COR-L47 (cell line): ENCODE measurements around the gene TBC1D5.
"Not testable (repeated sequence)": the region's sequence is repeated elsewhere in the genome, so short reads cannot be mapped to it uniquely, and the experiment has no call there.

Source experiments
- DNase-seq: peaks from one replicate; lab custom pipeline; 2025; lab: John Stamatoyannopoulos, UW

Gene TBC1D5

DNA sequence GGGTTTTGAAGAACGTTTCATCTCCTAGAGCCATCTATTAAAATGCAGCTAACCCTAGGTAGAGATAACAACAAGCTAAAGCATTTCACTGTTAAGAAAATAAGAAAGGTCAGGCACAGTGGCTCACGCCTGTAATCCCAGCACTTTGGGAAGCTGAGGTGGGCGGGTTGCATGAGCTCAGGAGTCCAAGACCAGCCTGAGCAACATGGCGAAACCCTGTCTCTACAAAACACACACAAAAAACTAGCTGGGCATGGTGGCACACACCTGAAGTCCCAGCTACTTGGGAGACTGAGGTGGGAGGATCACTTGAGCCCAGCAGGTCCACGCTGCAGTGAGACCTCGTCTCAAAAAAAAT lies 5.4 kb upstream of the TBC1D5 start:
- DNase-seq: no peak

GRCh38 chr3:17747174-17747889 lies 4.9 kb upstream of the TBC1D5 start:
- DNase-seq: no peak

DNA sequence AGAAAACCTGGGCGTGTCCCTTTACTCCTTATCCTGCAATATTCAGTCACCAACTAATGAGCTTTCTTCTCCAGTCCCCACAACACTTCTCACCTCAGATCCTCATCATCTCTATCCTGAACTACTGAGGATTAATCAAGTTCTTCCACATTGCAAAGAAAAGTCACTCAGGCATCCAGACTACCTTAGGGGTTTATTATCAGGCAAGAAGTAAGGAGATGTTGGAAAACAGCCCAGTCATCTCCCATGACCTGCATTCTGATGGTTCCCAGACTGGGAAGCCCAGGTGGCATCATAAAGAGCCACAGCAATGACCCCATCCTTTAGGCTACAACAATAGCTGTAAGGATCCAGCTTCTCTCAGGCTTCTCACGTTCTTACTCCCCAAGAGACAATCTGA lies 3.5 kb upstream of the TBC1D5 start:
- no peak for DNase-seq

- DNase-seq: no peak
Observed at GRCh38 chr3:17745301-17745700, 2.9 kb upstream of the TBC1D5 start.

DNA sequence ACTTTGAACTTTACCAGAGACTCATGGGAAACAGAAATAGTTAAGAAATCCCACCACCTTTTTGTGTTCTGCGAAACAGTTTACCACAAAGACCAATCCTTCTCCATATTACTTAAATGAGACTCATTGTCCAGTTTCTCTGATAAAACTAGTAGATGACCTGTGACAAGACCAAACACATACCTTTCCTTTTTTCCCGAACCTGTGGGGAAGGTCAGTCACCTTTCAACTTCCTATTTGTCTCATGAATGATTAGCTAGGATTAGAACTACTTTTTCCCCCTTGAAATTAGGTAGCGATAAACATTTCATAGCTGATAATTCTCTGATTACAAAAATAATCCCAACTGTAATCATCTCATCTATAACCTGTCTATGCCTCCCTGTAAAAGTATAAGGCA lies 2.3 kb upstream of the TBC1D5 start:
- DNase-seq: no peak

GRCh38 chr3:17743658-17743995 lies 1.2 kb upstream of the TBC1D5 start:
- DNase-seq: no peak

- no peak for DNase-seq
Observed at GRCh38 chr3:17742880-17743657, 638 bp upstream of the TBC1D5 start.

GRCh38 chr3:17741621-17742101 lies 770 bp downstream of the TBC1D5 start:
- no peak for DNase-seq

DNA sequence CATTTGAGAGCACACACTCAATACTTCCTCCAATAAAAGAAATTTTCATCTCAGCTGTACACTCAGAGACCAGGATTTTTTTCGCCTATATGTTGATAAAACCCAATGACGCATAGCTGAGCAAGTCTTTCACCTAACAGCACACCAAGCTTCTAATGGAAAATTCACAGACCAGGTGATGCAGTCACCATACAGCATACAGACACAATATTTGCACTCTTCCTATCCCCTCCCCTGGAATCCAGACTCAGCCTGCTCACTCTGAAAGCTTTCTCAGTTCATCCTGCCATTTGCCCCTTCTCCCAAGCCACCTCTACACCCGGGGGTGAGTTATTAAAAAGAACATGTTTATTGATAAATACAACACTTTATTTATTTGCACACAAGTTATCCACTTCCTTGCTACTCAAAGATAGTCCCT lies 1.7 kb downstream of the TBC1D5 start:
- no peak for DNase-seq

GRCh38 chr3:17738921-17739320 lies 3.5 kb downstream of the TBC1D5 start:
- no peak for DNase-seq

DNA sequence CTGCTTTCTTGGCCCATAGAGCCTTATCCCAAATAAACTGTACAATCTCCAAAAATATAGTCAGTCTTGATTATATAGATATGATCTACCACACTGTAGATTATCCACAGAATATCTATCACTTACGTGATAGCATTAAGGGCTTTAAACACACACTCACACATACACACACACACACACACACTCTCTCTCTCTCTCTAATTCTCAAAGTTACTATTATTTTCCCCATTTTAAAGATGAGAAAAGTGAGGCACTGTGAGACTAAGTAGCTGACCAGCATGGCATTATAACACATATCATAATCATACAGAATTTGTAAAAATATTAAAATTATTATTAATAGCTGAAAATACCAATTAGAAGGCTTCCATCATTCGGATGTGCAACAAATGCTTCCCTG lies 4.2 kb downstream of the TBC1D5 start:
- no peak for DNase-seq

DNA sequence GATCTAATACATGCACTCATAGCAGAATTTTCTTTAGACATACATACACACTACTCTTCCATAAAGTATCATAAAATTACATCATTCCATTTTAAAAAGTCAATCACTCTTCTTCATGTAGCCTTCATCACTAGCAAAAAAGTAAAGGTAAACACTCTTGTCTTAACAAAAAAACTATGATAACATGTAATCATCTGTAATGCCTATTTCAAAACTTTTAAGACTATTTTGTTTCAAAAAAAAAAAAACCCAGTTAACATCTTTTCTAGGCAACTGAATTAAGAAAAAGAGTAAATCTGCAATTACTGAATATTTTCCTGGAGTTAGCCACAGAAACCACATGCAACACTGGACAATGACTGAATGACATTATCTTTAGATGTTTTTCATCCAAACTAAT lies 4.8 kb downstream of the TBC1D5 start:
- DNase-seq: no peak

GRCh38 chr3:17735362-17735761 lies 7.1 kb downstream of the TBC1D5 start:
- DNase-seq: not testable (repeated sequence)

DNA sequence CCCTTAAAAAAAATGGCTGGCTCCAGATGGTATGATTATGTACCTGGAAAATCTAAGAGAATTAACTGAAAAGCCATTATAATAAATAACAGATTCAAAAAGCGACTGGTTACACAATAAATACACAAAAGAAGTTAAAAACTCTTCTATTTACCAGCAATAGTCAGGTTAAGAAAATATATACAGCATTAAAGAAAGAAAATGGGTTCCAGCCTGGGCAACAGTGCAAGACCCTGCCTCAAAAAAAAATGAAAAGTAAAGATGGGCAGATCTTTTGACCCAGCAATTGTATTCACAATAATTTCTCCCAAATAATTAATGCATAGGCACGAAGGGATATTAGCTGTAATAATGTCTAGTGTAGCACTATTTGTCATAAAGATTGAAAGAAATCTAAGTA lies 8.7 kb downstream of the TBC1D5 start:
- DNase-seq: no peak

- DNase-seq: no peak
Observed at GRCh38 chr3:17733215-17733614, 9.2 kb downstream of the TBC1D5 start.

DNA sequence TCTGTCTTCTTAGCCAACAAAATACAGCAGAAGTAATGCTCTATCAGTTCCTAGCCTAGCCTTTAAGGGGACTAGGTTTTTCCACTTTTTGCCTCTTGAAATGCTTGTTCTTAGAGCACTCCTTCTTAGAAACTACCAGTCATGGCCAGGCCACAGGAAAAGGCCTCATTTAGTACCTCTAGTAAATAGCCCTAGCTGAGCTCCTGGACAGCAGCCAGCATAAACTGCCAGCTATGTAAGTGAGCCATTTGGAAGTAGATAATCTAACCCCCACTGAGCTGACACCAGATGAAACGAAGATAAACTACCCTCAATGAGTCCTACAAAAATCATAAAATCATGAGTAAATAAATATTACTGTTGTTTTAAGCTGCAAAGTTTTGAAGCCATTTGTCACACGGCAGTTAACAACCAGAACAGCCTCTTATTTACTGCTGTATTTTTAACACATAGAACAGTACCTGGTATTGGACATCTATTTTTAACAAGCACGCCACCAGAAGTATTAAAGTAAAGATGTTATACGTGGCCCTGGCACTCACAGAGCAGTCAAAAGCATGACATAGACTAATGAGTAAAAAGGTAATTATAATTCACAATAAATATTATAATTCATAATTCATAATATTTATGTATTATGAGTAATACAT lies 12.0 kb downstream of the TBC1D5 start:
- DNase-seq: peak; percentile 73

DNA sequence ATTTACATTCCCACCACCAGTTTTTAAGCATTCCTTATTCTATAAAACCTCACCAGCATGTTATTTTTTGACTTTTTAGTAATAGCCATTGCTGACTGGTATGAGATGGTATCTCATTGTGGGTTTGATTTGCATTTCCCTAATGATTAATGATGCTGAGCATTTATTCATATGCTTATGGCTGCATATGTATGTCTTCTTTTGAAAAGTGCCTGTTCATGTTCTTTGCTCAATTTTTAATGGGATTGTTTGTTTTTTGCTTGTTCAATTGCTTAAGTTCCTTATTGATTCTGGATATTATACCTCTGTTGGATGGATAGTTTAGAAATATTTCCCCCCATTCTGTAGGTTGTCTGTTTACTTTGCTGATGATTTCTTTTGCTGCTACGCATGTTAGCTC lies 16.1 kb downstream of the TBC1D5 start:
- no peak for DNase-seq

- not testable (repeated sequence) for DNase-seq
Observed at GRCh38 chr3:17725844-17726243, 16.6 kb downstream of the TBC1D5 start.

DNA sequence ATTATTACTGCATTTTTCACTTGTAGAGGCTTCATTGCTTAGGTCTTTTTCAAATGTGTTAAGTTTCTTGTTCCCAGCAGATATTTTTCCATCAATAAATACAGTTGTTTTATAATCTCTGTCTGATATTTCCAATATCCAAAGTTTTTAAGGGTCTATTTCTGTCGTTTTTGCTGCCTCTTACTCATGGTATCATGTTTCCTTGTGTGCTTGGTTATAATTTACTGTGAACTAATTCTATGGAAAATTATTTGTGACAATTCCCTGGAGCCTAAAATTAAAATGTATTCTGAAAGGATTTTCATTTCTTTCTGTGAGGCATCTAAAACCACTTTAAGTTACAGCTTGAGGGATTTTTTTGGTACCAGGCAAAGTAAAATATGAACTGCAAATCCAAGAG lies 17.5 kb downstream of the TBC1D5 start:
- DNase-seq: no peak

GRCh38 chr3:17724122-17724521 lies 18.3 kb downstream of the TBC1D5 start:
- DNase-seq: no peak

DNA sequence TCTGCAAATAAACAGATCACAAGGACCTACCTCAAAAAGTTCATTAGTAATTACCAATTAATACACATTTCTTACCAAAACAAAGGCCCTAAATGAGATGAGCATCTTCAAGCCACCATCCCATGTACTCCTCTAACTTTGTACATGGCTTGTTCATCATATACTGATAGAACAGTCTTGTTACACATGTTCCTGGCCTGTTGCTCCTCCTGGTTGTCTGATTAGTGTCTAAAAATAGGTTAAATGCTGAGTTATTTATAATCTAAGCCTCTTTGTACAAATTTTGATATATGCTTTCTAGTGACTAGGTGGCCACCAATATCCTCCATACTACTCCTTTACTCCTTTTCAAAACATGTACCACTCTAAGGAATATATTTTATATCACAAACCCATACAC lies 25.0 kb downstream of the TBC1D5 start:
- no peak for DNase-seq

GRCh38 chr3:17714473-17714872 lies 28.0 kb downstream of the TBC1D5 start:
- DNase-seq: no peak

- DNase-seq: no peak
Observed at GRCh38 chr3:17709236-17709810, 33.1 kb downstream of the TBC1D5 start.
